Stimulated activated CD4-positive, alpha-beta T cell treated with anti-CD3 and anti-CD28 coated beads, Interleukin-1b, Interleukin-23, amount 100 ng/mL, for 1 hour (primary cell): ENCODE data around the gene LCLAT1.
"Not testable (repeated sequence)": the region's sequence is repeated elsewhere in the genome, so short reads cannot be mapped to it uniquely, and the experiment has no call there.

Experiments used
- DNase-seq, 2 donors: peaks; one replicate each; pipeline ENCODE4 v3.0.0-alpha.2; 2020; ENCODE audit warnings: low read depth in 2 of 2

Gene LCLAT1

GRCh38 chr2:30590407-30590806 is 143.4 kb downstream of the LCLAT1 start:
- no peak for DNase-seq

- DNase-seq, result no peak
Measured at GRCh38 chr2:30591186-30591585, 144.1 kb downstream of the LCLAT1 start.

GRCh38 chr2:30601375-30601774 is 154.3 kb downstream of the LCLAT1 start:
- no peak for DNase-seq

- no peak for DNase-seq
Measured at GRCh38 chr2:30605197-30605596, 158.2 kb downstream of the LCLAT1 start.

DNA sequence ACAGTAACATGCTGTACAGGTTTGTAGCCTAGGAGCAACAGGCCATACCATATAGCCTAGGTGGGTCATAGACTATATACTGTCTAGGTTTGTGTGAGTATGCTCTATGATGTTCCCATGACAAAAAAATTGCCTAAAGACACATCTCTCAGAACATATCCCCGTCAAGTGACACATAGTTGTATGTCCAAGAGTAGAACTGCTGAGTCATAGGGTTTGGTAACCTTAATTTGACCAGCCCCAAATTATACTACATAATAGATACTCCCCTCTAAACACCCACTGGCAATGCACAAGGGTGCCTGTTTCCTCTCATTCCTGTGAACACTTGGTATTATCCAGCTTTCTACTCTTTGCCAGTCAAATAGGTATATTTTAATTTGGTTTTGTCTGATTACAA is 161.6 kb downstream of the LCLAT1 start:
- DNase-seq, result no peak

- DNase-seq, result no peak
Measured at GRCh38 chr2:30611583-30611982, 164.5 kb downstream of the LCLAT1 start.

- DNase-seq, result no peak
Measured at GRCh38 chr2:30612371-30612770, 165.3 kb downstream of the LCLAT1 start.

- no peak for DNase-seq
Measured at GRCh38 chr2:30613001-30613400, 166.0 kb downstream of the LCLAT1 start.

- DNase-seq, result not testable (repeated sequence)
Measured at GRCh38 chr2:30614227-30614626, 167.2 kb downstream of the LCLAT1 start.

- DNase-seq, result no peak
Measured at GRCh38 chr2:30615926-30616325, 168.9 kb downstream of the LCLAT1 start.

GRCh38 chr2:30620102-30620501 is 173.1 kb downstream of the LCLAT1 start:
- DNase-seq, result no peak

GRCh38 chr2:30621836-30622235 is 174.8 kb downstream of the LCLAT1 start:
- DNase-seq, result no peak

DNA sequence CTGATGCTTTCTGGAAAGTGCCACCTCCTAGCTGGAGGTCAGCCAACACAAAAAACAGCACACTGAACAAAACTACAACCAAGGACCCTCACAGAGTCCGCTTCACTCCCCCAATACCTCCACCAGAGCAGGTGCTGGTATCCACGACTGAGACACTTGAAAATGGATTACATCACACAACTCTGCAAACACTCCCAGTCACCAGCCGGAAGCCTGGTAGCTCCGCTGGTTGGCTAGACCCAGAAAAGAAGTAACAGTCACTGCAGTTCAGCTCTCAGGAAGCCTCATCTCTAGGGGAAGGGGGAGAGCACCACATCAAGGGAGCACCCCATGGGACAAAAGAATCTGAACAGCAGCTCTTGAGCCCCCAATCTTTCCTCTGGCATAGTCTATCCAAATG is 175.4 kb downstream of the LCLAT1 start:
- no peak for DNase-seq

GRCh38 chr2:30625276-30625675 is 178.2 kb downstream of the LCLAT1 start:
- DNase-seq, result no peak

DNA sequence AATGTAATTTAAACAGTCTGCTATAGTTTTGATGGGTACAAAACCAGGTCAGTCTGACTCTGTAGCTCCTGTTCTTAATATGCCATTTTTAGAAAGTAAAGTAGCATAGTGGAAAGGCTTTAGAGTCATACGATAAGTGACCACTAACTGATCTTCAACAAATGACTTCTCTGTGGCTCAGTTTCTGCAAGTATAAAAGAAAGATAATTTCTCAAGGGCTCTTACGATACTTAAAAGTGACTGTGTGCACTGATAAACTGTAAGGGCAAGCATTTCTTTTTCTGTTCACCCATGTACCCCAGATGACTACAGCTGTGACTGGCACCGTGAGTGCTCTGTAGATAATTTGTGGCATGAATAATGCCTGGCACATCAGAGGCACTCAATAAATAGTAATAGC is 178.7 kb downstream of the LCLAT1 start:
- no peak for DNase-seq

DNA sequence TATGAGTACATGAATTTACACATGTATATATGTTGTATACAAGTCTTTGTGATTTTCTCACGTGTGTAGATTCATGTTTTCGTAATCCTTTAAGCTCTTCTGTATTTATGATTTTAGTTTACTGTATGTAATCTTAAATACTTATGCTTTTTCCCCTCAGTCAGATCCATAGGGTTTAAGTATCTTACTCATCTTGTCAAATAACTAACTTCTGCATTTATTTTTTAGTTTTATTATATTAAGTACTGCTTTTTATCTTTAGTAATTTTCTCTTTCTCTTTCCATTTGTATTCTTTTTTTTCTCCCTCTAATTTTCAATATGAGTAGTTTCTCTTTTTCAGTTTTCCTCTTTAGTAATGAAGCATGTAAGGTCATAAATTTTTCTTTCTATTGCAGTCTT is 179.4 kb downstream of the LCLAT1 start:
- DNase-seq, result no peak

GRCh38 chr2:30627151-30627550 is 180.1 kb downstream of the LCLAT1 start:
- no peak for DNase-seq

DNA sequence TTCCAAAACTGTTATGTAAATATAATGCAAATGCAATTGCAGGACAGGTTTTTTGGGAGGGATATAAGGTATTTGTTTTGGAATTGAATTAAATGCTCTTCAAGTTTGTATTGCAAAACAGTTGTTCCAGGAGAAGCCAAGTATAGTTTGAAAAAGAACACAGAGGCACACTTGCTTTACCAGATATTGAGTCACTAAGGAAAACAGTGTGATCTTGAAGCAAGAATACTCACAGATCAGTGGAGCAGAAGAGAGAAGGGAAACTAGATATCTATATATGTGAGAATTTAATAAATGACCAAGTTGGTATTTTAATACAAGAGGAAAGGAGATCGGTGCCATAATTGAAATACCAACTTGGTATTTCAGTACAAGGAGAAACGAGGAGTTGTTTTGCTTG is 181.3 kb downstream of the LCLAT1 start:
- DNase-seq, result no peak

- DNase-seq, result no peak
Measured at GRCh38 chr2:30629866-30630265, 182.8 kb downstream of the LCLAT1 start.

GRCh38 chr2:30631051-30631671 is 184.1 kb downstream of the LCLAT1 start:
- DNase-seq, result no peak

DNA sequence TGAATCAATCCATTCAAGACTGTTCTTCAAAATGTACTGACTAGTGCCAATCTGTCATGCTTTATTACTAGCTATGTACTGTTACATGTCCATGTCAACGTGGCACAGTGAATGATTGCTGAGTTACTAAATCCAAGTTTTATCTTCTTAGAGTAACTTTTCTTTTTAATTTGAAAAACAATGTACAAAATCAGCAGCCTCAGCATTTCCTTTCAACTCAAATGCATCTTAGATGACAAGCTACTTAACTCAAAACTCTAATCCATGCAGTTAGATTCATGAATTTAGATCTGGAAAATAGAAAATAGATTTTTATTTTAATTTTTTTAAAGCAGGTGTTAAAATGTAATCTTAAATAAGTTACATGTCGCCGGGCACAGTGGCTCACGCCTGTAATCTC is 186.0 kb downstream of the LCLAT1 start:
- no peak for DNase-seq

GRCh38 chr2:30636311-30636710 is 189.3 kb downstream of the LCLAT1 start:
- no peak for DNase-seq

DNA sequence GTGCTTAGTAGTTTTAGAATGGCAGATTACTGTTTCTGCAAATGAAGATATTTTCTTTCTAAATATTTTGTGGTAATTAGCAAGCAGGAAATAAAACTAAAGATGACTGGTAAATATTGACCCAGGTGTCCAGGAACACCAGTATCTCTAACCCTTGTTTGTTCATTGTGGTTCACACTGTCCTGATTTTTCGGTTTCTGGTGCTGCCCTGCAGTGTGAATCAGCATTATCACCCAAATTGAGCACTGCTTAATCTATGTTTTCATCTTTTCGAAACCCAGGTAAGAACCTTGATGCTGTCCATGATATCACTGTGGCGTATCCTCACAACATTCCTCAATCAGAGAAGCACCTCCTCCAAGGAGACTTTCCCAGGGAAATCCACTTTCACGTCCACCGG is 192.8 kb downstream of the LCLAT1 start:
- DNase-seq, result no peak

- DNase-seq, result no peak
Measured at GRCh38 chr2:30641765-30642345, 194.8 kb downstream of the LCLAT1 start.
